GM12878 (cell line): ENCODE data around the gene HRC. TPM values are rescaled to one million over a fixed set of nuclear protein-coding genes. Genes with fewer than 3 reads are reported as not detected.

ENCODE experiments used
- ATAC-seq: fragments of 200-7000 bp; cut with Tn5 transposase; 3 replicates; pipeline ENCODE4 v1.9.1; 2020; ENCODE audit warnings: mild to moderate bottlenecking, moderate library complexity
- BruUV-seq: library from RNA; stranded (reverse); fragments of 400-500 nt; replicated peaks from 2 replicates; lab custom pipeline; 2021; lab: Mats Ljungman, UMichigan
- CTCF ChIA-PET: fragments of 300-600 bp; sonication (Branson Sonifier 250); formaldehyde crosslinking; extraction: SDS; loops from one replicate; lab custom pipeline; 2021; ENCODE audit warnings: inconsistent platforms; lab: Yijun Ruan, JAX
- POLR2A ChIA-PET: fragments of 350-600 bp; formaldehyde crosslinking; extraction: SDS; loops from one replicate; lab custom pipeline; 2021; ENCODE audit warnings: inconsistent platforms; lab: Charles Lee
- RAD21 ChIA-PET: fragments of 300-600 bp; sonication (Branson Sonifier 250); formaldehyde crosslinking; loops from one replicate; lab custom pipeline; 2023; ENCODE audit warnings: antibody characterized with exemption; ENCODE audit not compliant: unreplicated experiment; lab: Charles Lee
- SMC1A ChIA-PET: fragments of 300-600 bp; sonication (Branson Sonifier 250); formaldehyde crosslinking; loops from one replicate; lab custom pipeline; 2023; ENCODE audit not compliant: unreplicated experiment, uncharacterized antibody; lab: Charles Lee
- DNase-seq: peaks from one replicate; pipeline ENCODE4 v3.0.0-alpha.2; 2011; ENCODE audit warnings: low read depth, low spot score
- FAIRE-seq: peaks from 3 replicates; lab custom pipeline; 2011; peaks lifted over from hg19 to GRCh38; lab: Jason Lieb, UNC
- H2AFZ ChIP-seq: 2 replicates; pipeline ENCODE4 v1.6.0; 2011; ENCODE audit warnings: low read depth, low read length, control low read depth; ENCODE audit not compliant: control insufficient read depth
- H3K27ac ChIP-seq: 2 replicates; pipeline ENCODE4 v1.5.1; 2011; ENCODE audit warnings: control low read depth; ENCODE audit not compliant: control insufficient read depth, insufficient read depth
- H3K27me3 ChIP-seq, 2 experiments: replicated peaks in 1 of 2; 2 replicates each; pipeline versions ENCODE4 v1.6.0 to v1.6.1; 2011; ENCODE audit warnings: low read length in 1 of 2; ENCODE audit not compliant: control insufficient read depth in 2 of 2, insufficient read depth in 2 of 2
- H3K36me3 ChIP-seq, 2 experiments: 2 replicates each; pipeline ENCODE4 v1.5.1; 2011; ENCODE audit warnings: low read length in 1 of 2; ENCODE audit not compliant: control insufficient read depth in 2 of 2, insufficient read depth in 2 of 2
- H3K4me1 ChIP-seq: 2 replicates; pipeline ENCODE4 v1.6.1; 2011; ENCODE audit warnings: mild to moderate bottlenecking, low read length, moderate library complexity, mixed read lengths; ENCODE audit not compliant: control insufficient read depth, insufficient read depth
- H3K4me2 ChIP-seq: 2 replicates; pipeline ENCODE4 v1.6.0; 2011; ENCODE audit warnings: control low read depth; ENCODE audit not compliant: control insufficient read depth, insufficient read depth
- H3K4me3 ChIP-seq: fragments of 200-600 bp; sonication (generic); 2 replicates; pipeline ENCODE4 v1.5.1; 2016
- H3K79me2 ChIP-seq: 2 replicates; pipeline ENCODE4 v1.6.0; 2011; ENCODE audit warnings: low read length; ENCODE audit not compliant: control insufficient read depth, insufficient read depth
- H3K9ac ChIP-seq: 2 replicates; pipeline ENCODE4 v1.8.0; 2011; ENCODE audit warnings: low read length, control low read depth, mixed read lengths; ENCODE audit not compliant: control insufficient read depth, insufficient read depth
- H3K9me3 ChIP-seq: replicated peaks from 3 replicates; pipeline ENCODE4 v1.5.1; 2011; ENCODE audit warnings: mild to moderate bottlenecking, low read length; ENCODE audit not compliant: control insufficient read depth, insufficient read depth
- H4K20me1 ChIP-seq: 2 replicates; pipeline ENCODE4 v1.6.0; 2011; ENCODE audit not compliant: control insufficient read depth, insufficient read depth
- CBFB ChIP-seq: IDR thresholded peaks from 2 replicates; pipeline ENCODE4 v1.6.1; 2016; ENCODE audit warnings: antibody characterized with exemption, low read depth
- EED ChIP-seq: sonication (generic); IDR thresholded peaks from 2 replicates; pipeline ENCODE4 v1.6.1; 2016; ENCODE audit warnings: antibody characterized with exemption, low read depth
- ESRRA ChIP-seq: IDR thresholded peaks from 2 replicates; pipeline ENCODE4 v1.6.1; 2012; ENCODE audit warnings: mild to moderate bottlenecking, low read length, improper control_type of control experiment
- ETV6 ChIP-seq, 2 experiments: fragments of 450-650 bp in 1 of 2; IDR thresholded peaks in 1 of 2; conservative IDR thresholded peaks in 1 of 2; 2 replicates each; pipeline ENCODE4 v1.6.1; 2014; ENCODE audit warnings: antibody characterized with exemption in 1 of 2, borderline replicate concordance in 1 of 2, low read depth in 1 of 2, mild to moderate bottlenecking in 1 of 2, moderate library complexity in 1 of 2
- GATAD2B ChIP-seq: fragments of 450-650 bp; conservative IDR thresholded peaks from 2 replicates; pipeline ENCODE4 v1.6.1; 2017; ENCODE audit warnings: low read depth, mild to moderate bottlenecking, moderate library complexity
- HCFC1 ChIP-seq: fragments of 150-350 bp; IDR thresholded peaks from 2 replicates; pipeline ENCODE4 v1.6.1; 2014; ENCODE audit warnings: low read length
- PML ChIP-seq: IDR thresholded peaks from 2 replicates; pipeline ENCODE4 v1.6.1; 2012; ENCODE audit warnings: low read length, inconsistent platforms
- RELB ChIP-seq: fragments of 450-650 bp; IDR thresholded peaks from 2 replicates; pipeline ENCODE4 v1.6.1; 2017; ENCODE audit warnings: low read depth, mild to moderate bottlenecking, moderate library complexity
- SP1 ChIP-seq: IDR thresholded peaks from one replicate; pipeline ENCODE4 v1.6.1; 2011; ENCODE audit warnings: low read depth, low read length
- SPI1 ChIP-seq: IDR thresholded peaks from 2 replicates; pipeline ENCODE4 v1.6.1; 2011; ENCODE audit warnings: low read depth, mild to moderate bottlenecking, low read length, moderate library complexity, borderline replicate concordance; ENCODE audit not compliant: insufficient read depth
- WGBS: methylation state at CpG from one replicate; pipeline ENCODE4 v1.1.6; 2016; ENCODE audit warnings: low lambda C conversion rate; ENCODE audit not compliant: insufficient replicate concordance, insufficient coverage; ENCODE audit errors: missing lambda C conversion rate; 5-methylcytosine and 5-hydroxymethylcytosine counted together
- in situ Hi-C: fragments of 300-500 bp; cut with MboI; formaldehyde crosslinking; loops from 9 replicates; pipeline ENCODE4 v1.14.3; 2018; ENCODE audit warnings: mixed read lengths
- intact Hi-C: fragments of 100-400 bp; cut with micrococcal nuclease; formaldehyde crosslinking; loops from one replicate; pipeline ENCODE4 v1.14.2; 2022; ENCODE audit not compliant: unreplicated experiment
- polyA plus RNA-seq, 11 experiments: library from polyadenylated mRNA; depleted of rRNA in 4 of 11; unstranded in 6 of 11; stranded (reverse) in 5 of 11; fragments of >200 nt; fragmentation: Nextera tagmentation in 4 of 11; fragmentation: Illumina TruSeq in 1 of 11; extraction: Ambion mirVana in 4 of 11; extraction: Trizol in 1 of 11; gene quantifications; 1 replicate in 1 of 11; 2 replicates in 10 of 11; pipeline versions ENCODE4 v1.2.1 to v1.2.3, GENCODE V29; 2011 to 2016; ENCODE audit warnings: inconsistent platforms in 2 of 11, missing spikeins in 2 of 11, low read depth in 1 of 11
- total RNA-seq, 4 experiments: library from RNA; depleted of rRNA in 3 of 4; stranded (reverse); fragments of >200 nt in 3 of 4; fragmentation: Illumina TruSeq in 1 of 4; extraction: Trizol in 1 of 4; gene quantifications; 2 replicates each; pipeline versions ENCODE4 v1.2.1 to v1.2.3, GENCODE V29; 2013 to 2021
- TF ChIP-seq, protein P1 (sequence below): fragments of 450-650 bp; IDR thresholded peaks from 2 replicates; pipeline ENCODE4 v1.6.1; 2016; ENCODE audit warnings: mild to moderate bottlenecking
- TF ChIP-seq, protein P2 (sequence below): fragments of 450-650 bp; formaldehyde crosslinking; IDR thresholded peaks from 2 replicates; pipeline ENCODE4 v1.4.0; 2022; ENCODE audit warnings: mild to moderate bottlenecking, moderate library complexity
- TF ChIP-seq, protein P3 (sequence below): fragments of 450-650 bp; IDR thresholded peaks from 2 replicates; pipeline ENCODE4 v1.6.1; 2016; ENCODE audit warnings: mild to moderate bottlenecking, moderate library complexity, borderline replicate concordance

Gene HRC
- total and polyA plus RNA-seq, 10 of the 15 experiments (the other 5 are each of a cell fraction or from before 2014, with no cell fraction given), result 0.10 TPM; not detected in 9

GRCh38 chr19:49180659-49181058 is 25.5 kb upstream of the HRC start (continued):
- TF ChIP-seq, protein P1, sequence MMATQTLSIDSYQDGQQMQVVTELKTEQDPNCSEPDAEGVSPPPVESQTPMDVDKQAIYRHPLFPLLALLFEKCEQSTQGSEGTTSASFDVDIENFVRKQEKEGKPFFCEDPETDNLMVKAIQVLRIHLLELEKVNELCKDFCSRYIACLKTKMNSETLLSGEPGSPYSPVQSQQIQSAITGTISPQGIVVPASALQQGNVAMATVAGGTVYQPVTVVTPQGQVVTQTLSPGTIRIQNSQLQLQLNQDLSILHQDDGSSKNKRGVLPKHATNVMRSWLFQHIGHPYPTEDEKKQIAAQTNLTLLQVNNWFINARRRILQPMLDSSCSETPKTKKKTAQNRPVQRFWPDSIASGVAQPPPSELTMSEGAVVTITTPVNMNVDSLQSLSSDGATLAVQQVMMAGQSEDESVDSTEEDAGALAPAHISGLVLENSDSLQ, result no peak
- TF ChIP-seq ETV6 (conservative IDR thresholded peaks at IDR 0.05 in 1 of 2, IDR thresholded peaks at IDR 0.05 in 1 of 2; ENCODE audit: borderline replicate concordance in 1 of 2, low read depth in 1 of 2), result no peak
- no peak for TF ChIP-seq PML
- TF ChIP-seq HCFC1, result no peak
- no peak for TF ChIP-seq CBFB
- TF ChIP-seq SPI1, result no peak

- SMC1A ChIA-PET, result no interaction called here
- ATAC-seq (no peak), DNase-seq (no peak)
- RAD21 ChIA-PET, result no interaction called here
- CTCF ChIA-PET, result no interaction called here
- Histone ChIP-seq H3K36me3 (no peaks in the 10 kb centered on the region), H3K9ac (no peak overlapping the region), H3K27me3 (no peaks in the 10 kb centered on the region), H3K4me3 (no peak overlapping the region), H3K9me3 (no peaks in the 10 kb centered on the region), H3K4me1 (no peaks in the 10 kb centered on the region)
- WGBS, result 21% methylated on average over 2 of the region's 2 CpGs
- in situ Hi-C loops (no loop called here), intact Hi-C loops (no loop called here)
- TF ChIP-seq RELB (no peak), SP1 (no peak), GATAD2B (no peak), EED (no peak), ESRRA (no peak)
- TF ChIP-seq, protein P2, sequence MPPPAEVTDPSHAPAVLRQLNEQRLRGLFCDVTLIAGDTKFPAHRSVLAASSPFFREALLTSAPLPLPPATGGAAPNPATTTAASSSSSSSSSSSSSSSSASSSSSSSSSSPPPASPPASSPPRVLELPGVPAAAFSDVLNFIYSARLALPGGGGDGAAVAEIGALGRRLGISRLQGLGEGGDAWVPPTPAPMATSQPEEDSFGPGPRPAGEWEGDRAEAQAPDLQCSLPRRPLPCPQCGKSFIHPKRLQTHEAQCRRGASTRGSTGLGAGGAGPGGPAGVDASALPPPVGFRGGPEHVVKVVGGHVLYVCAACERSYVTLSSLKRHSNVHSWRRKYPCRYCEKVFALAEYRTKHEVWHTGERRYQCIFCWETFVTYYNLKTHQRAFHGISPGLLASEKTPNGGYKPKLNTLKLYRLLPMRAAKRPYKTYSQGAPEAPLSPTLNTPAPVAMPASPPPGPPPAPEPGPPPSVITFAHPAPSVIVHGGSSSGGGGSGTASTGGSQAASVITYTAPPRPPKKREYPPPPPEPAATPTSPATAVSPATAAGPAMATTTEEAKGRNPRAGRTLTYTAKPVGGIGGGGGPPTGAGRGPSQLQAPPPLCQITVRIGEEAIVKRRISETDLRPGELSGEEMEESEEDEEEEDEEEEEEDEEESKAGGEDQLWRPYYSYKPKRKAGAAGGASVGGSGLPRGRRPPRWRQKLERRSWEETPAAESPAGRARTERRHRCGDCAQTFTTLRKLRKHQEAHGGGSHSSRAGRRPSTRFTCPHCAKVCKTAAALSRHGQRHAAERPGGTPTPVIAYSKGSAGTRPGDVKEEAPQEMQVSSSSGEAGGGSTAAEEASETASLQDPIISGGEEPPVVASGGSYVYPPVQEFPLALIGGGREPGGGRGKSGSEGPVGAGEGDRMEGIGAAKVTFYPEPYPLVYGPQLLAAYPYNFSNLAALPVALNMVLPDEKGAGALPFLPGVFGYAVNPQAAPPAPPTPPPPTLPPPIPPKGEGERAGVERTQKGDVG (CRISPR knock-in tag), result no peak
- TF ChIP-seq, protein P3, sequence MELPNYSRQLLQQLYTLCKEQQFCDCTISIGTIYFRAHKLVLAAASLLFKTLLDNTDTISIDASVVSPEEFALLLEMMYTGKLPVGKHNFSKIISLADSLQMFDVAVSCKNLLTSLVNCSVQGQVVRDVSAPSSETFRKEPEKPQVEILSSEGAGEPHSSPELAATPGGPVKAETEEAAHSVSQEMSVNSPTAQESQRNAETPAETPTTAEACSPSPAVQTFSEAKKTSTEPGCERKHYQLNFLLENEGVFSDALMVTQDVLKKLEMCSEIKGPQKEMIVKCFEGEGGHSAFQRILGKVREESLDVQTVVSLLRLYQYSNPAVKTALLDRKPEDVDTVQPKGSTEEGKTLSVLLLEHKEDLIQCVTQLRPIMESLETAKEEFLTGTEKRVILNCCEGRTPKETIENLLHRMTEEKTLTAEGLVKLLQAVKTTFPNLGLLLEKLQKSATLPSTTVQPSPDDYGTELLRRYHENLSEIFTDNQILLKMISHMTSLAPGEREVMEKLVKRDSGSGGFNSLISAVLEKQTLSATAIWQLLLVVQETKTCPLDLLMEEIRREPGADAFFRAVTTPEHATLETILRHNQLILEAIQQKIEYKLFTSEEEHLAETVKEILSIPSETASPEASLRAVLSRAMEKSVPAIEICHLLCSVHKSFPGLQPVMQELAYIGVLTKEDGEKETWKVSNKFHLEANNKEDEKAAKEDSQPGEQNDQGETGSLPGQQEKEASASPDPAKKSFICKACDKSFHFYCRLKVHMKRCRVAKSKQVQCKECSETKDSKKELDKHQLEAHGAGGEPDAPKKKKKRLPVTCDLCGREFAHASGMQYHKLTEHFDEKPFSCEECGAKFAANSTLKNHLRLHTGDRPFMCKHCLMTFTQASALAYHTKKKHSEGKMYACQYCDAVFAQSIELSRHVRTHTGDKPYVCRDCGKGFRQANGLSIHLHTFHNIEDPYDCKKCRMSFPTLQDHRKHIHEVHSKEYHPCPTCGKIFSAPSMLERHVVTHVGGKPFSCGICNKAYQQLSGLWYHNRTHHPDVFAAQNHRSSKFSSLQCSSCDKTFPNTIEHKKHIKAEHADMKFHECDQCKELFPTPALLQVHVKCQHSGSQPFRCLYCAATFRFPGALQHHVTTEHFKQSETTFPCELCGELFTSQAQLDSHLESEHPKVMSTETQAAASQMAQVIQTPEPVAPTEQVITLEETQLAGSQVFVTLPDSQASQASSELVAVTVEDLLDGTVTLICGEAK, result no peak
- TF ChIP-seq, all 136 proteins: peak for 0
- Histone ChIP-seq H4K20me1 (no peaks in the 10 kb centered on the region), H3K4me2 (no peak overlapping the region), H3K79me2 (no peaks in the 10 kb centered on the region), H3K27ac (no peak overlapping the region), H2AFZ (no peak overlapping the region)
- POLR2A ChIA-PET, result no interaction called here
- FAIRE-seq, result no peak
- BruUV-seq, result no TSS peak
Observed at GRCh38 chr19:49173198-49173597, 18.0 kb upstream of the HRC start.
